ENCODE measurements around the gene KTN1. TPM values are rescaled to one million over a fixed set of nuclear protein-coding genes. Genes with fewer than 3 reads are reported as not detected.

KTN1 gene
- total RNA-seq, 1 experiment from 2014 or later = 180 TPM

- DNase-seq (ENCODE audit: unreplicated experiment) = no peak
- no peak overlapping the region for H3K27ac Mint-ChIP-seq (ENCODE audit: low read depth, unreplicated experiment)
- ChIA-PET CTCF (interaction anchor here (0.6 to 1.4 kb wide), 4 partner anchors 192 to 913 kb away, joined by 4 to 7 read pairs (median 4); no protein-coding TSS in a partner anchor), POLR2A (interaction anchor here (0.6 to 1.1 kb wide), 3 partner anchors 14 to 213 kb away, joined by 3 to 5 read pairs (median 5); no protein-coding TSS in a partner anchor)
- no TSS peak for BruUV-seq (replicated peaks)
- H3K9me3 Mint-ChIP-seq (ENCODE audit: unreplicated experiment) = no peaks in the 10 kb centered on the region
- H3K36me3 Mint-ChIP-seq (ENCODE audit: insufficient read depth, unreplicated experiment) = peaks cover 73% of the 10 kb centered on the region
- H3K27me3 Mint-ChIP-seq (ENCODE audit: insufficient read depth, unreplicated experiment) = no peaks in the 10 kb centered on the region
- intact Hi-C loops (cut with micrococcal nuclease) = no loop called here
- H3K4me1 Mint-ChIP-seq (ENCODE audit: insufficient read depth, unreplicated experiment) = no peaks in the 10 kb centered on the region
- no peak overlapping the region for H3K4me3 Mint-ChIP-seq (ENCODE audit: unreplicated experiment)
- no peak for TF ChIP-seq CTCF (IDR thresholded peaks at IDR 0.05; ENCODE audit: unreplicated experiment)
These were observed 58.7 kb downstream of the KTN1 start for GRCh38 chr14:55638665-55639064.

DNA sequence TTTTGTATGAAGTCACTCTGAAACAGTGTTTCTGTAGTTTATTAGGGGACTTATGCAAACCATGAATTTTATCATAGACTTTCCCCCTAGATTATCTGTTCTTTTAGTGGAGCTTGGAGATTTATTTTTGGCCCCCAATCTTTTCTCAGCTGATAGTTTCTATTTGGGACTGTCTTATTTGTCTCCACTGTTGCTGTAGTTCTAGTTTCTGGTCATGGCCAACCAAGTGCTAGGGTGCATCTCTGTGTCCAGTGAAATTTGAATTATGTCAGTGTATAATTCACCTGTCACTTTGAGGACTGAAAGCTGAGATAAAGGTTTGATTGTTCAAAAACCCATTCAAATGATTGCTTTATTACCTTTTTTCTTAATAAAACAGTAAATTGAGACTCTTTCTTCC lies 61.3 kb downstream of the KTN1 start:
- DNase-seq (ENCODE audit: unreplicated experiment) = no peak
- no TSS peak for BruUV-seq (replicated peaks)
- Mint-ChIP-seq H3K4me3 (ENCODE audit: unreplicated experiment) (no peak overlapping the region), H3K27ac (ENCODE audit: low read depth, unreplicated experiment) (no peak overlapping the region), H3K27me3 (ENCODE audit: insufficient read depth, unreplicated experiment) (no peaks in the 10 kb centered on the region), H3K9me3 (ENCODE audit: unreplicated experiment) (no peaks in the 10 kb centered on the region), H3K36me3 (ENCODE audit: insufficient read depth, unreplicated experiment) (peaks cover 56% of the 10 kb centered on the region), H3K4me1 (ENCODE audit: insufficient read depth, unreplicated experiment) (peaks cover 6% of the 10 kb centered on the region)
- ChIA-PET CTCF (interaction anchor here (1.0 to 3.7 kb wide), 2 partner anchors 194 to 203 kb away, joined by 4 to 15 read pairs; no protein-coding TSS in a partner anchor), POLR2A (no interaction called here)
- TF ChIP-seq CTCF (IDR thresholded peaks at IDR 0.05; ENCODE audit: unreplicated experiment) = no peak
- intact Hi-C loops (cut with micrococcal nuclease) = no loop called here

GRCh38 chr14:55641954-55642353 lies 61.9 kb downstream of the KTN1 start:
- ChIA-PET CTCF (interaction anchor here (1.0 to 3.7 kb wide), 3 partner anchors 195 to 833 kb away, joined by 4 to 15 read pairs (median 7); no protein-coding TSS in a partner anchor), POLR2A (no interaction called here)
- no peak for DNase-seq (ENCODE audit: unreplicated experiment)
- no peak for TF ChIP-seq CTCF (IDR thresholded peaks at IDR 0.05; ENCODE audit: unreplicated experiment)
- no peak overlapping the region for H3K4me3 Mint-ChIP-seq (ENCODE audit: unreplicated experiment)
- peaks cover 50% of the 10 kb centered on the region for H3K36me3 Mint-ChIP-seq (ENCODE audit: insufficient read depth, unreplicated experiment)
- no TSS peak for BruUV-seq (replicated peaks)
- H3K4me1 Mint-ChIP-seq (ENCODE audit: insufficient read depth, unreplicated experiment) = peaks cover 6% of the 10 kb centered on the region
- intact Hi-C loops (cut with micrococcal nuclease) = no loop called here
- no peaks in the 10 kb centered on the region for H3K9me3 Mint-ChIP-seq (ENCODE audit: unreplicated experiment)
- no peak overlapping the region for H3K27ac Mint-ChIP-seq (ENCODE audit: low read depth, unreplicated experiment)
- no peaks in the 10 kb centered on the region for H3K27me3 Mint-ChIP-seq (ENCODE audit: insufficient read depth, unreplicated experiment)

DNA sequence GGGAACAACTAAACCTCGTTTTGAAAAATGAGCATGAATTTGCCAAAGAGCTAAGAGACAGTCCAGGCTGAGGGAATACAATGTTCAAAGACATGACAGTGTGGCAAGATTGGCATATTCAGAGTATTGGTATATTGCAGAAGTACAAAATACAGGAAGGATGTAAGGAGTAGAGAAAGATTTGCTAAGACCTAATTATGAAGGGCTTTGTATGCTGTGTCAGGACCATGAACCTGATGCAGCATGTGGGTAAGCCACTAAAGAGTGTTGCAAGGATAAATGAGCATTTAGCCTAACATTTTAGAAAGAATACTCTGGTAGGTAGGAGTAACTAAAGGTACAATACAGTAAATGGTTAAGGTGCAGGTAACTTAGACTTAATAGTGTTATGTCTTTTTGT lies 65.1 kb downstream of the KTN1 start:
- Mint-ChIP-seq H3K27me3 (ENCODE audit: insufficient read depth, unreplicated experiment) (no peaks in the 10 kb centered on the region), H3K4me1 (ENCODE audit: insufficient read depth, unreplicated experiment) (peaks cover 6% of the 10 kb centered on the region), H3K27ac (ENCODE audit: low read depth, unreplicated experiment) (no peak overlapping the region), H3K4me3 (ENCODE audit: unreplicated experiment) (no peak overlapping the region), H3K36me3 (ENCODE audit: insufficient read depth, unreplicated experiment) (peaks cover 50% of the 10 kb centered on the region), H3K9me3 (ENCODE audit: unreplicated experiment) (no peaks in the 10 kb centered on the region)
- intact Hi-C loops (cut with micrococcal nuclease) = no loop called here
- no peak for DNase-seq (ENCODE audit: unreplicated experiment)
- TF ChIP-seq CTCF (IDR thresholded peaks at IDR 0.05; ENCODE audit: unreplicated experiment) = no peak
- ChIA-PET CTCF (interaction anchor here (0.7 to 1.1 kb wide), 2 partner anchors 14 to 842 kb away, joined by 3 to 4 read pairs; no protein-coding TSS in a partner anchor), POLR2A (no interaction called here)
- no TSS peak for BruUV-seq (replicated peaks)

All from MCF 10A (cell line).